Measurements from ENCODE around the gene MFN2. TPM values are rescaled to one million over a fixed set of nuclear protein-coding genes. Genes with fewer than 3 reads are reported as not detected.
A peak's percentile ranks its signal among the peaks of the same experiment; 100 is the strongest.
"Not testable (repeated sequence)": the region's sequence is repeated elsewhere in the genome, so short reads cannot be mapped to it uniquely, and the experiment has no call there.

Gene MFN2
- total and polyA plus RNA-seq, 11 donors = 263 to 900 (median 625) TPM

DNA sequence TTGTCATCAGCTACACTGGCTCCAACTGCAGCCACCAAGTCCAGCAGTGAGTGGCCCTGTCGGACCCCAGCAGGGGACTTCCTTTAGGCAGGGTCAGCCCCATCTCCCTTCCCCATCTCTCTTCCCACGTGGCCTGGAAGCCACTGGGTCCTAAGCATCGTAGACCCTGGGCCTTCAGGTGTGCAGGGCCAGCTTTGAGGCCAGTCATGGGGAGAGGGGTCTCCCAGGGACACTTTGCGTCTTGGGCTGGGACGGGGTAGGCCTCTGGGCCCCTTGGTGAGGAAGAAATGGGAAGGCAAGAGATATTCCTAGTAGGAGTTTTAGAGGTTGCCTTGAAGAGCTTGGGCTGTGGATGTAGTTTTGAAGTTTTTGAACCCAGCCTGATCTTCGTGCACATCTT lies 27.0 kb downstream of the MFN2 start:
- H3K27me3 ChIP-seq = no peaks in the 10 kb centered on the region
- no peak overlapping the region for H3K27ac ChIP-seq
- H3K9me3 ChIP-seq = no peaks in the 10 kb centered on the region
- DNase-seq (no peak), ATAC-seq (no peak)
- H3K4me3 ChIP-seq = no peak overlapping the region
- TF ChIP-seq POLR2A (IDR thresholded peaks at IDR 0.05) = no peak
- TF ChIP-seq, protein P1, sequence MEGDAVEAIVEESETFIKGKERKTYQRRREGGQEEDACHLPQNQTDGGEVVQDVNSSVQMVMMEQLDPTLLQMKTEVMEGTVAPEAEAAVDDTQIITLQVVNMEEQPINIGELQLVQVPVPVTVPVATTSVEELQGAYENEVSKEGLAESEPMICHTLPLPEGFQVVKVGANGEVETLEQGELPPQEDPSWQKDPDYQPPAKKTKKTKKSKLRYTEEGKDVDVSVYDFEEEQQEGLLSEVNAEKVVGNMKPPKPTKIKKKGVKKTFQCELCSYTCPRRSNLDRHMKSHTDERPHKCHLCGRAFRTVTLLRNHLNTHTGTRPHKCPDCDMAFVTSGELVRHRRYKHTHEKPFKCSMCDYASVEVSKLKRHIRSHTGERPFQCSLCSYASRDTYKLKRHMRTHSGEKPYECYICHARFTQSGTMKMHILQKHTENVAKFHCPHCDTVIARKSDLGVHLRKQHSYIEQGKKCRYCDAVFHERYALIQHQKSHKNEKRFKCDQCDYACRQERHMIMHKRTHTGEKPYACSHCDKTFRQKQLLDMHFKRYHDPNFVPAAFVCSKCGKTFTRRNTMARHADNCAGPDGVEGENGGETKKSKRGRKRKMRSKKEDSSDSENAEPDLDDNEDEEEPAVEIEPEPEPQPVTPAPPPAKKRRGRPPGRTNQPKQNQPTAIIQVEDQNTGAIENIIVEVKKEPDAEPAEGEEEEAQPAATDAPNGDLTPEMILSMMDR (IDR thresholded peaks at IDR 0.05) = no peak
- H3K4me1 ChIP-seq = peaks cover 0 to 25% (median 4%) of the 10 kb centered on the region in 12 donors
- intact Hi-C loops (cut with DNase I) = no loop called here
- WGBS, 4 donors = 81 to 94% (median 93%) methylated on average over 6 of the region's 6 CpGs
- H3K36me3 ChIP-seq = peaks cover 14 to 93% (median 88%) of the 10 kb centered on the region in 9 donors

DNA sequence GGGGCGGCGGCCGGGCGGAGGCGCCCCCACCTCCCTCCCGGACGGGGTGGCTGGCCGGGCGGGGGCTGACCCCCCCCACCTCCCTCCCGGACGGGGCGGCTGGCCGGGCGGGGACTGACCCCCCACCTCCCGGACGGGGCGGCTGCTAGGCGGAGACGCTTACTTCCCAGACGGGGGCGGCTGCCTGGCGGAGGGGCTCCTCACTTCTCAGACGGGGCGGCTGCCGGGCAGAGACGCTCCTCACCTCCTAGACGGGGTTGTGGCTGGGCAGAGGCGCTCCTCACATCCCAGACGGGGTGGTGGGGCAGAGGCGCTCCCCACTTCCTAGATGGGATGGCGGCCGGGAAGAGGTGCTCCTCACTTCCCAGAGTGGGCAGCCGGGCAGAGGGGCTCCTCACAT lies 28.1 kb downstream of the MFN2 start:
- H3K27ac ChIP-seq, ATAC-seq, DNase-seq: not testable (repeated sequence)

DNA sequence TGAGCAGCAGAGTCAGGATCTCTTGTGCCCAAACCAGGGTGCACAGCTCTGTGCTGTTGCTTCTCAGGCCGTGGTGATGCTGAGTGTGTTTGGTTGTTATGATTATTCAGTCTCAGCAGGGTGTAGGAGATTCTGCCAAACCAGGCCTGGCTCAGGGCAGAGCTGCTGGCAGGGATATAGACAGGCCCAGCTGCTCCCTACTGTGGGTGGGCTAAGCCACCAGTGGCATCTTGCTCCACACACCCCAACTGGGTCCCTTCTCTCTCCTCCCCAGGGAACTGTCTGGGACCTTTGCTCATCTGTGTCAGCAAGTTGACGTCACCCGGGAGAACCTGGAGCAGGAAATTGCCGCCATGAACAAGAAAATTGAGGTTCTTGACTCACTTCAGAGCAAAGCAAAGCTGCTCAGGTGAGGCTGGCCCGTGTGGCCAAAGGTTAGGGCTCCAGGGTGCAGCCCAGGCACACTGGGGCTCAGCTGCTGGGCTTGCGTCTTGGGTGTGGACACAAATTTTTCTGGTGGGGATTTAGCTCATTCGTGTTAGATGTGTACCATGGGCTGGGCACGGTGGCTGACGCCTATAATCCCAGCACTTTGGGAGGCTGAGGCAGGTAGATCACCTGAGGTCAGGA lies 29.2 kb downstream of the MFN2 start:
- no peak for DNase-seq
- H3K9me3 ChIP-seq = no peaks in the 10 kb centered on the region
- H3K27me3 ChIP-seq = no peaks in the 10 kb centered on the region
- TF ChIP-seq, protein P1 (IDR thresholded peaks at IDR 0.05) = no peak
- TF ChIP-seq POLR2A (IDR thresholded peaks at IDR 0.05) = no peak
- no peak overlapping the region for H3K4me3 ChIP-seq
- no peak for ATAC-seq
- H3K4me1 ChIP-seq = peaks cover 0 to 35% (median 11%) of the 10 kb centered on the region in 12 donors
- no peak overlapping the region for H3K27ac ChIP-seq
- WGBS, 4 donors = 87 to 95% (median 91%) methylated on average over 9 of the region's 9 CpGs
- intact Hi-C loops (cut with DNase I) = no loop called here
- H3K36me3 ChIP-seq = peaks cover 13 to 89% (median 80%) of the 10 kb centered on the region in 9 donors

More for the DNA sequence above, 28.1 kb downstream of the MFN2 start:
- Histone ChIP-seq H3K36me3 (peaks cover 13 to 93% (median 87%) of the 10 kb centered on the region in 9 donors), H3K4me1 (peaks cover 0 to 29% (median 7%) of the 10 kb centered on the region in 12 donors)
- WGBS, 4 donors = 84 to 96% (median 91%) methylated on average over 10 to 33 of the region's 33 CpGs
- H3K9me3 ChIP-seq; H3K4me3 ChIP-seq; intact Hi-C loops (cut with DNase I); H3K27me3 ChIP-seq: not testable (repeated sequence)

DNA sequence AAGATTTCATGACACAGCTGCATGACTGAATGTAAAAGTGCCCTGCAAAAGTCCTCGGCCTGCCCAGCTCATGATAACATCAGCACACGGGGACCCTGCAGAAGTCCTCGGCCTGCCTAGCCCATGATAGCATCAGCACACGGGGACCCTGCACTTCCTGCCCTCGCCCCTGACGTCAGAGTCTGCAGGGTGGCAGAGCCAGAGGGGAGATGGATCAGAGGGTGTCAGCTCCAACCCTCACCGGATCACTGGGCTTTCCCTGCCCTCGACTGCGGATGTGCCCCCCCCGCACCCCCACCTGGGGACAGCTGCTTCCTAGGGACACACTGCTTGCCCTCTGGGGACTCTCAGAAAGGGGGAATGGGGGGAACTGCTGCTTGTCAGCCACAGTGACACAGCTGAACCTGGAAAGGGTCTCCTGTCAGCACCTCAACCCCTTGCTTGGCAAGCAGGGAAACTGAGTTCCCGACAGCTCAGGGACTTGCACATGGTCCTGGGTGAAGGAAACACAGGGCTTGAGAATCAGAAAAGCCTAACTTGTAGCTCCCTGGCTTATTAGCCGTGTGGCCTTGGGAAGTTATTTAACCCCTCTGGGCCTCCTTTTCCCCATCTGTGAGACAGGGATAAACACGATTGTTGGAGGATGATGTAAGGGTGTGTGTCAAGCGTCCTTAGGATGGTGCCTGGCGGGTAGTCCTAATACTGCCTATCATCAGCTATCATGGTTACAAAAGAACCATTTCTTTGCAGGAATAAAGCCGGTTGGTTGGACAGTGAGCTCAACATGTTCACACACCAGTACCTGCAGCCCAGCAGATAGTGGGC lies 30.7 kb downstream of the MFN2 start:
- WGBS, 4 donors = 77 to 85% (median 80%) methylated on average over 11 to 16 of the region's 16 CpGs
- no peak for DNase-seq
- H3K36me3 ChIP-seq = peaks cover 13 to 76% (median 65%) of the 10 kb centered on the region in 9 donors
- no peaks in the 10 kb centered on the region for H3K9me3 ChIP-seq
- no peak for ATAC-seq
- intact Hi-C loops (cut with DNase I) = no loop called here
- no peak overlapping the region for H3K27ac ChIP-seq
- H3K4me1 ChIP-seq = peaks cover 0 to 31% (median 11%) of the 10 kb centered on the region in 12 donors
- TF ChIP-seq POLR2A (IDR thresholded peaks at IDR 0.05) = no peak
- H3K4me3 ChIP-seq = no peak overlapping the region
- H3K27me3 ChIP-seq = no peaks in the 10 kb centered on the region

DNA sequence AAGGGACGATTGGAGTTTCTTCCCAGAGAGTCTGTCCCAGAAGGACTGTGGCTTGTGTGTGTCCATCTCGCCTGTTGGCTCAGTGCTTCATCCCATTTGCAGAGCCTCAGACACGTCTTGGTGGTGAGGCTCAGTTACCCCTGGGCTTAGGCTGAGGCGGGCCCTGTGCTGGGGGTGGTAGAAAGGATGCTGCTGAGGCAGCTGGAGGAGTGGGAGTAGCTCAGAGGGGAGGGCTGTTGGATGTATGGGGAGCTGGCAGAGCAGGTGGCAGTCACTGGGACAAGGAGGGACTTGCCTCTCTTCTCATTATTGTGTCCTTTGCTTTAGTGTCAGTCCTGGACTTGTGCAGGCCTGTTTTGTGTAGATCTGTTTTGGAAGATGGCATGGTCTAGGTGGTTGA lies 31.8 kb downstream of the MFN2 start:
- Histone ChIP-seq H3K9me3 (no peaks in the 10 kb centered on the region), H3K4me1 (peaks cover 0 to 24% (median 11%) of the 10 kb centered on the region in 12 donors), H3K36me3 (peaks cover 6 to 66% (median 54%) of the 10 kb centered on the region in 9 donors), H3K27me3 (no peaks in the 10 kb centered on the region), H3K4me3 (no peak overlapping the region), H3K27ac (no peak overlapping the region)
- ATAC-seq (peak in 1 of 4 donors; percentile 8), DNase-seq (no peak)
- 93 to 98% (median 94%) methylated on average over 4 of the region's 4 CpGs for WGBS, 4 donors
- intact Hi-C loops (cut with DNase I) = no loop called here
- no peak for TF ChIP-seq POLR2A (IDR thresholded peaks at IDR 0.05)
- TF ChIP-seq, protein P1 (IDR thresholded peaks at IDR 0.05) = no peak

Data from heart left ventricle (tissue), 16 donors.